Suprapubic skin (tissue), 4 donors: ENCODE results near the gene SOHLH2. TPM values are rescaled to one million over a fixed set of nuclear protein-coding genes. Genes with fewer than 3 reads are reported as not detected.

Source experiments
- DNase-seq, 2 donors: peaks; one replicate each; pipeline ENCODE4 v3.0.0-alpha.2; 2019; ENCODE audit warnings: low spot score in 2 of 2
- H3K27ac ChIP-seq: fragments of 200-600 bp; sonication (generic); one replicate; pipeline ENCODE4 v1.5.1; 2019
- H3K27me3 ChIP-seq: fragments of 200-600 bp; sonication (generic); one replicate; pipeline ENCODE4 v1.5.1; 2019
- H3K36me3 ChIP-seq: fragments of 200-600 bp; sonication (generic); one replicate; pipeline ENCODE4 v1.5.1; 2019
- H3K4me1 ChIP-seq: fragments of 200-600 bp; sonication (generic); one replicate; pipeline ENCODE4 v1.5.1; 2019
- H3K4me3 ChIP-seq: fragments of 200-600 bp; sonication (generic); one replicate; pipeline ENCODE4 v1.5.1; 2019; ENCODE audit warnings: mild to moderate bottlenecking
- H3K9me3 ChIP-seq: fragments of 200-600 bp; sonication (generic); one replicate; pipeline ENCODE4 v1.5.1; 2019
- EP300 ChIP-seq: sonication (generic); formaldehyde crosslinking; IDR thresholded peaks from one replicate; pipeline ENCODE4 v1.6.1; 2017; ENCODE audit warnings: antibody characterized with exemption
- POLR2A ChIP-seq, 2 donors: fragments of 450-650 bp; IDR thresholded peaks; one replicate each; pipeline ENCODE4 v1.6.1; 2017; ENCODE audit warnings: antibody characterized with exemption in 2 of 2, mild to moderate bottlenecking in 2 of 2, moderate library complexity in 2 of 2
- POLR2AphosphoS5 ChIP-seq, 3 donors: sonication (generic); formaldehyde crosslinking; IDR thresholded peaks; one replicate each; pipeline ENCODE4 v1.6.1; 2017; ENCODE audit warnings: antibody characterized with exemption in 3 of 3
- WGBS: methylation state at CpG from one replicate; pipeline ENCODE4 v1.1.5; 2018; 5-methylcytosine and 5-hydroxymethylcytosine counted together
- total RNA-seq, 4 donors: library from RNA; depleted of rRNA; stranded (reverse); fragments of >200 nt; gene quantifications; one replicate each; pipeline ENCODE4 v1.1.0, GENCODE V29; 2016
- TF ChIP-seq, protein P1 (sequence below), 2 donors: fragments of 200-600 bp in 1 of 2; fragments of 450-650 bp in 1 of 2; sonication (generic) in 1 of 2; IDR thresholded peaks; one replicate each; pipeline ENCODE4 v1.5.1; 2016 to 2019; ENCODE audit warnings: antibody characterized with exemption in 2 of 2, mild to moderate bottlenecking in 1 of 2, moderate library complexity in 1 of 2

The SOHLH2 gene
- total RNA-seq, 4 donors from 2014 or later: 0.21 TPM; not detected in 3

DNA sequence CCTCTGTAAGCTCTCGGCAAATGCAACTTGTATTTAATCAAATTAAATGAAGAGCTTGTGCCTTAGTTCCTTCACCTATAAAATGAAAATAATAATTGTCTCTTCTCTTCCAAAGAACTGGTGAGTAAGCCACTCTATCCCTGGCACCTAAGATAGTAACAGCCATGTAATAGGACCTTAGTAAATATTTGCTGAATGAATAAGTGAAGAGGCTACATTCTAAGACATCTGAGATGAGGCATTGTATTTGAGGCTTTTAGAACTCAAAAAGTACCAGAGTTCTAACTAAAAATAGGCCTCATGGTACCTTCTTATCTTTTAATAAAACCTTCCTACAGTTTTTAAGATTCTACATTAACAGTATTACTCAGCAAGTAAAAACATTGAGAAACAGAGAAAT, 65.9 kb downstream of the SOHLH2 start:
- Histone ChIP-seq H3K27me3 (no peaks in the 10 kb centered on the region), H3K4me3 (no peak overlapping the region), H3K27ac (no peak overlapping the region), H3K36me3 (no peaks in the 10 kb centered on the region), H3K4me1 (no peaks in the 10 kb centered on the region), H3K9me3 (peaks cover 4% of the 10 kb centered on the region)
- WGBS: 96% methylated on average over 1 of the region's 1 CpG
- DNase-seq: no peak
- no peak for TF ChIP-seq POLR2AphosphoS5 (IDR thresholded peaks at IDR 0.05)
- TF ChIP-seq, protein P1, sequence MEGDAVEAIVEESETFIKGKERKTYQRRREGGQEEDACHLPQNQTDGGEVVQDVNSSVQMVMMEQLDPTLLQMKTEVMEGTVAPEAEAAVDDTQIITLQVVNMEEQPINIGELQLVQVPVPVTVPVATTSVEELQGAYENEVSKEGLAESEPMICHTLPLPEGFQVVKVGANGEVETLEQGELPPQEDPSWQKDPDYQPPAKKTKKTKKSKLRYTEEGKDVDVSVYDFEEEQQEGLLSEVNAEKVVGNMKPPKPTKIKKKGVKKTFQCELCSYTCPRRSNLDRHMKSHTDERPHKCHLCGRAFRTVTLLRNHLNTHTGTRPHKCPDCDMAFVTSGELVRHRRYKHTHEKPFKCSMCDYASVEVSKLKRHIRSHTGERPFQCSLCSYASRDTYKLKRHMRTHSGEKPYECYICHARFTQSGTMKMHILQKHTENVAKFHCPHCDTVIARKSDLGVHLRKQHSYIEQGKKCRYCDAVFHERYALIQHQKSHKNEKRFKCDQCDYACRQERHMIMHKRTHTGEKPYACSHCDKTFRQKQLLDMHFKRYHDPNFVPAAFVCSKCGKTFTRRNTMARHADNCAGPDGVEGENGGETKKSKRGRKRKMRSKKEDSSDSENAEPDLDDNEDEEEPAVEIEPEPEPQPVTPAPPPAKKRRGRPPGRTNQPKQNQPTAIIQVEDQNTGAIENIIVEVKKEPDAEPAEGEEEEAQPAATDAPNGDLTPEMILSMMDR (IDR thresholded peaks at IDR 0.05): no peak
- no peak for TF ChIP-seq EP300
- no peak for TF ChIP-seq POLR2A (IDR thresholded peaks at IDR 0.05)

DNA sequence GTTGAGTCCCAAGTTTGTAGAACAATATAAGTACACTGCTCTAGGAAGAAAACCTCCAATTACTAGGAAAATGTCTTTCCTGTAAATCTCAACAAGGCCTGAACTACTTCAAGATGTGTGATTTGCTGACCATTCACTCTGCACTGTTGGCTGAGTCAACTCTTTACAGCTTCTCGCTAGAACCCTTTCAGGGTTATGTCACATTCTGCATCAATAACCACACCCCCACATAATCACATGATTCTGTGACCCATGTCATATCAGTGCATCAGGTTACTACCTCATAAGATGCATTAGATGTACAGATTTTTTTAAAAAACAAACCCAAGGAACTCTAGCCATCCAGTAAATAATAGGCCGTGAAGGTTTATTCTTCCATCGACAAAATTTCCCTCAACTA, 67.0 kb downstream of the SOHLH2 start:
- H3K27me3 ChIP-seq: no peaks in the 10 kb centered on the region
- TF ChIP-seq POLR2A (IDR thresholded peaks at IDR 0.05) (no peak), POLR2AphosphoS5 (IDR thresholded peaks at IDR 0.05) (no peak), EP300 (no peak)
- TF ChIP-seq, protein P1 (IDR thresholded peaks at IDR 0.05): no peak
- H3K27ac ChIP-seq: no peak overlapping the region
- peaks cover 4% of the 10 kb centered on the region for H3K9me3 ChIP-seq
- DNase-seq: no peak
- no peaks in the 10 kb centered on the region for H3K36me3 ChIP-seq
- H3K4me3 ChIP-seq: no peak overlapping the region
- no peaks in the 10 kb centered on the region for H3K4me1 ChIP-seq
- 92% methylated on average over 3 of the region's 3 CpGs for WGBS

DNA sequence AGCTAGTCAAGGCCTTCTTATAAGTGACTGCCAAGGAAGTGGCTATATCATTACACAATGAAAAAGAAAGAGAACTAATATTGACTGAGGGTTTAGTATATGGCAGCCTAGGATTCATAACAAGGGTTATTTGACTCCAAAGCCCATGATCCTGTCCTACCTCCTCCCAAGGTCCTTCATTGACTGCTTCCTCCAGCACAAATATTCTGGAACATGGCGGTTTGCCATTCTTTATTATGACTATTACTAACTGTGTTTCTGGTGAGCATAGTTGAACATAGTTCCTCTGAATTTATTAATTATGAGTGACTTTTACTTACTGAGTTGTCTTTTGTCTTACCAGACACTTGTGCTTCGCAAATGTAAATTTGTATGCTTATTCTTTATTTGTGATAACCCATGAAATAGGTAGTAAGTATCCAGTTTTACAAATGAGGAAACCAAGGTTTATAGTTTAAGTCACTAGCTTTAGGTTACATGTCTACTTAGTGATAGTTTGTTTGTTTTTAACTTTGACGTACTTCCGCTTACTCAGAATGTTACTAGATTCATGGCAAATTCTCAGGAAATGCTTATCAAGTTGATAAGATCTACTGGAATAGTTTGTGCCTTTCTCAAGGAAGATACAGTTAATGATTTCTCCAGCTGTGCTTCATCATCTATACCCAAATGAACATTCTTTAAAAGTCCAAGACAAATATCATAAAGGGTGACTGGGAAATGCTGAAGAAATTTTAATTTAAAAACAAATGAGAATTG, 67.7 kb downstream of the SOHLH2 start:
- no peaks in the 10 kb centered on the region for H3K36me3 ChIP-seq
- WGBS: 72% methylated on average over 4 of the region's 4 CpGs
- no peak overlapping the region for H3K4me3 ChIP-seq
- H3K27me3 ChIP-seq: no peaks in the 10 kb centered on the region
- H3K27ac ChIP-seq: no peak overlapping the region
- H3K4me1 ChIP-seq: no peaks in the 10 kb centered on the region
- TF ChIP-seq, protein P1 (IDR thresholded peaks at IDR 0.05): no peak
- TF ChIP-seq POLR2A (IDR thresholded peaks at IDR 0.05) (no peak), POLR2AphosphoS5 (IDR thresholded peaks at IDR 0.05) (no peak), EP300 (no peak)
- peaks cover 4% of the 10 kb centered on the region for H3K9me3 ChIP-seq
- no peak for DNase-seq

DNA sequence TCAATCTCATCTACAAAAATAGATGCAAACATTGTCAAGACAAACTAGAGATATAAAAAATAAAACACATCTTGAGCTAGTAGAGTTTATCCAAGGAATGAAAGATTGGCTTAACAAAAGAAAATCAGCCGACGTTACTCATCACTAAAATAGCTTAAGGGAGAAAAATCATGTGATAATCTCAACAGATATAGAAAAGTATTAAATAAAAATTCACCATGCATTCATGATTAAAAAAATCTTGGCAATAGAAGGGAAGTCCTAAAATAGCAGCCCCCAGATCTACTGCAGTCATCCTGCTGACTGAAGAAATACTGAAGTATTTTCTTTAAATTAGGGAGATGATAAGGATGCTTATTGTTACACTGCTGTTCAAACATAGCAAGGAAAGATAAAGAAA, 70.6 kb downstream of the SOHLH2 start:
- Histone ChIP-seq H3K9me3 (peaks cover 4% of the 10 kb centered on the region), H3K4me3 (no peak overlapping the region), H3K27ac (no peak overlapping the region), H3K4me1 (no peaks in the 10 kb centered on the region), H3K36me3 (no peaks in the 10 kb centered on the region), H3K27me3 (no peaks in the 10 kb centered on the region)
- TF ChIP-seq POLR2A (IDR thresholded peaks at IDR 0.05) (no peak), POLR2AphosphoS5 (IDR thresholded peaks at IDR 0.05) (no peak), EP300 (no peak)
- TF ChIP-seq, protein P1 (IDR thresholded peaks at IDR 0.05): no peak
- 44% methylated on average over 2 of the region's 2 CpGs for WGBS
- DNase-seq: no peak

DNA sequence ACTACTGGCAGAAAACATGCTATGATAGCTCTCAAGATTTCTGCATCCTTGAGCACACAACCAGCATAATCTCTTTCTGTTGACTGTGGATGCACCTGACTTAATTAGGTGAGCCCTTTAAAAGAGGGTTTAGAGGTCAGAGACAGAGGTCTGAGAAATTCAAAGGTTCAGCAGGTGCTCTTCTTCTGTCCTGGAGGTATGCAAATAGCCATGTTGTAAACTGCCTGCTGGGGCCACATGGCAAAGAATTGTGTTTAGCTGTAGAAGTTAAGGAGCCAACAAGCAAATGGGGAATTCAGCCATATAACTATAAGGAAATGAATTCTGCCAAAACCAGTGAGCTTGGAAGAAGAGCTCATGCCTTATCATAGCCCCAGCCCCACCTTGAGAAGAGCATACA, 71.6 kb downstream of the SOHLH2 start:
- DNase-seq: no peak
- no peak for TF ChIP-seq POLR2A (IDR thresholded peaks at IDR 0.05)
- TF ChIP-seq POLR2AphosphoS5 (IDR thresholded peaks at IDR 0.05): no peak
- TF ChIP-seq, protein P1 (IDR thresholded peaks at IDR 0.05): no peak
- no peak for TF ChIP-seq EP300
- no peaks in the 10 kb centered on the region for H3K36me3 ChIP-seq
- H3K9me3 ChIP-seq: peaks cover 4% of the 10 kb centered on the region
- no peak overlapping the region for H3K27ac ChIP-seq
- no peaks in the 10 kb centered on the region for H3K27me3 ChIP-seq
- H3K4me1 ChIP-seq: no peaks in the 10 kb centered on the region
- no peak overlapping the region for H3K4me3 ChIP-seq
